GM21529 (cell line): ENCODE data around the gene CNTFR.
"Not testable (repeated sequence)": the region's sequence is repeated elsewhere in the genome, so short reads cannot be mapped to it uniquely, and the experiment has no call there.

Experiments used
- ATAC-seq: cut with Tn5 transposase; IDR thresholded peaks from one replicate; pipeline ENCODE4 v1.9.1; 2021; ENCODE audit not compliant: unreplicated experiment

CNTFR gene

DNA sequence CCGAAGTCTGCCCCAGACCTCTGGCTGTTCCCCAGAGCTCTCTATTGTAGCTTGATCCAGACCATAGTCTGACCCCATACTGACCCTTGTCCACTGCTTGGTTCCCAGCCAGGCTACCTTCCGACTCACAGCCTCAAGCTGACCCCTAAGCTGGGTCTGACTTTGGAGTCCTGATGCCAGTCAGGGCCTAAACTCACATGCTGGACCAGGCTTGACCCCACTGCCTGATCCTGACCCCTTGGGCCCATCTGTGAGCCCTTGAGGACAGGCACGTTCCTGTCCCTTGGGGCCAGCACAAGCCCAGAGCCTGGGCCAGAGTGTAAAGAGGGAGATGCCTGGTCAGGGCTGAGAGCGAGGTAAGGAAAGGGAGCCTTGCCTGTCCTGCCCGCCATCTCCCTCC, 34.0 kb downstream of the CNTFR start:
- ATAC-seq, result no peak

DNA sequence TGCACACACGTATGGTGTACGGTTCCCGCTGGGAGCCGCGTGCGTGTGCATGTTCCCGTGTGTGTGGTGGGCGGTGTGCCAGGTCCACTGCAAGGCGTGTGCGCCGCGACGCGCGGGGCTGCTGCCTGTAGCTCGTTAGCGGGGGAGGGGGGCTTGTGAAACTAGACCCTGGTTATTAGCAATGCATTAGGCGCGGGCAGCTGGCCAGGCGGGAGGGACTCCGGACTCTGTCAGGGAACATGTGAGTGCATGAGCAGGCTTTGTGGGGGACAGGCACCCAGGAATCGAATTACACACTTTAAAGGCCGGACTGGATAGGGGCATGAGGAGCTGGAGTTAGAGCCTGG, 34.5 kb downstream of the CNTFR start:
- no peak for ATAC-seq

DNA sequence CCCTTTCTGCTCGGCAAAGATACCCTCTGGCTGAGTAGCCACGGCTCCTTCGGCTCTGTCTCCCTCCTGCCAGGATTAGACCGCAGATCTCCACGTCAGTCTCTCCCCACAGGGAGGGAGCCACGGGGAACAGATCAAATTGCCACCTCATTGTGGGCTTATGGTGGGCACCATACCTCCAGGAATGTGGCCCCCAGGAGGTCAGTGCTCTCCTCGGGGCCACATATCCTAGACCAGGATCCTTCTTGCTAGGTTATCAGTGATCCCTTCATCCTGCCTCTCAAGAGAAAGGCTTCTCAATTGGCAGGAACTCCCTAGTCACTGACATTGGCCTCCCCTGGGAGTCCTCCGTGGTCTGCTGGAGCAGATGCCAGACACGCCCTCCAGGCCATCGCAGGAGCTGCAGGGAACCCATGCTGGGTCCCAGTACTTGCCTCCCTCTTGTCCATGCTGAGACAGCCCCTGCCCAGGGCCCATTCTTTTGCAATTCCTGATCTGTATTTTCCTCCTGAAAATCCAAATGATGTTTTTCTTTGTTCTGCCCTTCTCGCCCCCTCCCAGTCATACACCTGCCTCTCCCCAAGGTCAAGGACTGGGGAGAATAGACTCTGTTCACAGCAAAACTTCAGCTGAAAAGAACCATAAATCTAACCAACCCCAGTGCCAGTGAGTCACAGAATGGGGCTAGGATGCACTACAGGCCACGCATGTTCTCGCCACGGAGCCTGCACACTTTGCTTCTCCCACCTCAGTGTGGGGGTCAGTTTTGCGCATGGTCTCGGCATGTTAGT, 35.1 kb downstream of the CNTFR start:
- no peak for ATAC-seq

DNA sequence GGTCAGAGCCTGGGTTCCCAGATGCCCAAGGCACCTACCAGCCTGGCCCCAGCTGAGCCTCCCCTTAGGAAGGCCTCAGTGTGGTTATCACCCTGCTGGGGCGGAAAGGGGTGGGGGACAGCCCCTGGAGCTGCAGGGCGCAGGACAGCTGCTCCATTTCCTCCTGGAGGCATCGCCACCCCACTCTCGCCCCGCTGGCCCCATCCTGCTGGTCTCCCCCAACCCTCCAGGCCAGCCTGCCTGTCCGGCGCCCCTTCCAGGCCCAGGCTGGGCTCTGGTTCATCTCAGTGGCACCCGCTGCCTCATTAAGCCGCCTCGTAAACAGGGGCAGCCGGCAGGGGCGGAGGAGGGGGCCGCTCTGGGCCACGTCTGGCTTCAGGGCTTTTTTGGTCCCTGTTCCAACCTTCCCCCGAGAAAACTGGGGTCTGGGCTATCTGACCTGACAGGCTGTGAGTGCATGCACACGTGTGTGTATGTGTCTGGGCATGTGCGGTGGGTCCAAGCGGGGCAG, 36.0 kb downstream of the CNTFR start:
- ATAC-seq, result no peak

DNA sequence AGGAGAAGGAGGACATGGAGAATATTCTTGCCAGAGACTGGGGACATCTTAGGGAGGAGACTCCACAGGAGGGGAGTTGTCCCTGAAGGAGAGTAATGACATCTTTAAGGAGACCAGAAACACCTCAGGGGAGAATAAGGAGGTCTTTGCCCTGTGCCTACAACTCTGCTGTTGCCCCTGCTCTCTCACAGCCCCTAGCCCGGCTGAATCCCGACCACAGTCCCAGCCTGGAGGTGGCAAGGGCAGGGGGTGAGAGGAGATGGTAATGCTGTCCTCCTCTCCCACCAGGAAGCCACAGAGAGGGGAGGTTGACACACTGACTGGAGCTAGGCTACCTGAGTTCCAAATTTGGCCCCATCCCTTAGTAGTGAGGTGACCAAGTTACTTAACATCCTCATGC, 36.5 kb downstream of the CNTFR start:
- no peak for ATAC-seq

DNA sequence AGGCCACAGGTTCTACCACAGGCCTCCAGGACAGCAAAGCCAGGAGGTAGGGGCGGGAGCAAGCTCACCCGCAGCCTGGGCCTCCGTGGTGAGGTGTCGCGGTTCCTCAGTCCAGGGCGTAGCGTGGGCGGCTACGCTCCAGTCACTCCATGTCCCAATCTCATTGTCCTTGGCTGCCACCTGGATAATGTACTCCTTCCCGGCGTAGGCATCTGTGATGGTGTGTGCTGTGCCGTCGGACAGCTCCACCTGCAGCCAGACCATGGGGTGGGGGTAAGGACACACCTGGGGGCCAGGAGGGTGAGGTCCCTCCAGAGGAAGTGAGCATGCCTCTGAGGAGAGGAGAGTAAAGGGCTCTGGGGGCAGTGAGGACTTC, 36.9 kb downstream of the CNTFR start:
- no peak for ATAC-seq

DNA sequence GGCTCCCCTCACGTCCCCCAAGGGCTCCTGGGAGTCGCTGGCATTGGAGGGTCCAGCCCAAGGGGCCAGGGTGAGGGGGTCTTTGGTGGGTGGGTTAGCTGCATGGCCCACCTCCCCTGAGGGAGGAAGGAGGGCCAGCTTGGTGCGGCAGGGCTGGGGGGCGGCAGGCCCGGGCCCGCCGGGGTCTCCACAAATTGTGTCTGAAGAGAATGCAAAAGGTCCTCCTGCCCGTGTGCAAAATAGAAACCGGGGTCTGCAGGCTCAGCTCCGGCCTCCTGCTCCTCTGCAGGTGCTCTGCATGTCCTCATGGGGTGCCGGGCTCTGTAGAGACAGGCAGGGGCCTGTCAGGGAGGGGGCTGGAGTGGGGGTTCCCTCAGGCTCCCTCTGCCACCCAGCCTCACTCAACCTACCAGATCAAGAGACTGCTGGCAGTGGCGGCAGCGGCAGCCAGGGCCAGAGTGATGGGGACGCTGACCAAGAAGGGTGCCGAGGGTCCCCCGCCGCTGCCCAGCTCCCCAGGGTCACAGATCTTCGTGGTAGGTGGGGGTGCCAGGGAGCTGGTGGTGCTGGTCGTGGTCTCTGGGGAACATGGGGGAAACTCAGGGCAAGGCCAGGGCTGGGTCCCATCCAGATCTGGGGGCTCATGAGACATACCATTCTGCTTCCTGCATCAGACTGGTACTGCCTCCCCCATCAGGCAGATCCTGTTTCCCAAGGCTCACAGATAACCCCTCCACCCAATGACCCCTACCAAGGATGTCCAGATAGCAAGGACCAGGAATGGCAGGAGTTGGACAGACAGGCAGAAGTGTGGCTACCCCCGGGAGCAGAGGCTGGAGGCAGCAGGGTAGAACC, 37.5 kb downstream of the CNTFR start:
- no peak for ATAC-seq

DNA sequence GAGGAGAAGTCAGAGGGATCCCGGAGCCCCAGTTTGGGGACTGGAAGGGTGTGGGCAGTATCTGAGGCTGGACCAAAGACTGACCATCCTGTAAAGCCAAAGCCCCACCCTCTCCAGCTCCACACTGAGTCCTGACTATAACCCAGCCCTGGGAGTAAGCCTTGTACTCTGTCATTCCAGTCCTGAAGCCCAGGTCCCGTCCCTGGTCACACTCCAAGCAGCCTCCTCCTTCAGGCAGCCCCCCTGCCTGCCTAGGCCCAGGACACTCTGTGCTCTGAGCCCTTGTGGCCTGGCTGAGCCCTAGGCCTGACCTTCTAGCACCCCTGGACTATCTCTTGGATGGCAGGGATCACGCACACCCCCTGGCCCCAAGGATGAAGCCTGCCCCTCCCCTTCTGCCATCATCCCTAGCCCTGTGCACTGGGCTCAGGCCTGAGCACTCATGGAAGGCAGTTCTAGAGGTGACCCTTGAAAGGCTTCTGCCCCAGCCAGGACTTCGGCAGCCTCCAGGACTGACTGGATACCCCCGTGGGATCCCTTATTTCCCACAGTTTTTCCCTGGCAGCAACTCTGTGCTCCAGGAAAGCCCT, 38.7 kb downstream of the CNTFR start:
- no peak for ATAC-seq

DNA sequence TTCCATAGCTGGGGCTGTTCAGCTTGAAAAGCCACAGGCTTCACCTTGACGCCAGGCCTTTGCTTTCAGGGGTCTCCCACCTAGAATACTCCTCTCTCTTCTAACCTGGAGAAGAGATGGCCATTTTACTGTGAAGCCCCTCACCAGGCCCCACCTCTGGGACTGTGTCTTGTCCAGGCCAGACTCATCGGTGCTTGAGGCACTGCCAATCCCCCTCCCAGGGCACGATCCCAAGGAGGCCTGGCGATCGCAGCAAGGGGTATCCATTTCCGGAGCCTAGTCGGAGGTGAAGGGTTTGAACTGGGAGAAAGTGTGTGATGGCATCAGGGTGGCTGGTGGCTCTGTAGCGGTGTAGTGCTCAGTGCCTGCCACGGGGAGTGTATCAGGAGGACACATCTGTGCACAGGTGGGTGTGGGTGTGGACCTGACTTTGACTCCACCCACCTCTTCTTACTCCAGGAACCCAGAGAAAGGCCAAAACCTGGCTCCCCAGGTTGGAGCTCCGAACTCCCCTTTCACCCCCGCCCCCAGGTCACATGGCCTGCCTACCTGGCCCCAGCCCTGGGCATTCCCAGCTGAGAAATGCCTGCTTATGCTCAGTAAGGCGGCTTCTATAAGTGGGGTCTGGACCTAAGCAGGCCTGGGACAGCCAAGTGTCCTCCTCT, 39.4 kb downstream of the CNTFR start:
- ATAC-seq, result no peak

DNA sequence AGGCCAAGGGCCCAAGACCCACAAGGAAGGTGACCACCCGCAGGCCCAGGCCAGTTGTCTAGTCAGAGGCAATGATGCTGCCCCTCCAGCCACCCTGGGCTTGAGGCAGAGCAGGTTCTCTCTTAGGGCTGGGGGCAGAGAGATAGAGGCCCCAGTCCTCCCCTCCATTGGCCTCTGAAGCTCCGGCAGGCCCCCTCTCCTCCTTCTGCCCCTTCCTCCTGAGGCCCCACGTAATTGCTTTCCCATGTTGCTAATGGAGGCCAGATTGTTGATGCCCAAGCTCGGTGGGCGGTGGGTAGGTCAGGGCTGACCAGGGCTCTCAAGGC, 40.2 kb downstream of the CNTFR start:
- no peak for ATAC-seq

DNA sequence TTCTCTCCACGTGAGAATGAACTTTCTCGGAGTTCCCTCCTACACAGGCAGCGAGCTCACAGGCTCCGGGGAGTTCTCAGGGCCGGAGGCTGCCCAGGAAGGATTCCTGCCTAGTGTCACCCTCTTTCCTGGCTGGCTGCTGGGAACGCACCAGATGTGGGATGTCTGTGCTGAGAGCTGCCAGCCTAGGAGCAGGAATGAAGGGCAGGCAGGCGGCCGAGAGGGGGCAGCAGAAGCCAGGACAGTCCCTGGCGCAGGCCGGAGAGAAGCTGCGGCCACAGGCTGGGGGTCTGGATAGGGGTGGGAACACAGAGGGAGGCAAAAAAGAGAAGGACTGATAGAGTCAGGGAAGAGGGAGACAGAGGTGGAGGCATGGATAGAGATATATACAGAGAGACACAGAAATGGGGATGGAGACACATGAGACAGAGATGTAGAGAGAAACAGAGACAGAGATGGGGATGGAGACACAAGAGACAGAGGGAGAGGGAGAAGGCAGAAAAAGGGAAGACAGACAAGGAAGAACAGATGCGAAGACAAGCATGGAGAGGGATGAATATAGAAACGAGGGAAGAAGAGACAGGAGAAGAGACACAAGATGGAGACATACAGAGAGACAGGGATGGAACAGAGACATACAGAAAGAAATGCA, 41.4 kb downstream of the CNTFR start:
- no peak for ATAC-seq

DNA sequence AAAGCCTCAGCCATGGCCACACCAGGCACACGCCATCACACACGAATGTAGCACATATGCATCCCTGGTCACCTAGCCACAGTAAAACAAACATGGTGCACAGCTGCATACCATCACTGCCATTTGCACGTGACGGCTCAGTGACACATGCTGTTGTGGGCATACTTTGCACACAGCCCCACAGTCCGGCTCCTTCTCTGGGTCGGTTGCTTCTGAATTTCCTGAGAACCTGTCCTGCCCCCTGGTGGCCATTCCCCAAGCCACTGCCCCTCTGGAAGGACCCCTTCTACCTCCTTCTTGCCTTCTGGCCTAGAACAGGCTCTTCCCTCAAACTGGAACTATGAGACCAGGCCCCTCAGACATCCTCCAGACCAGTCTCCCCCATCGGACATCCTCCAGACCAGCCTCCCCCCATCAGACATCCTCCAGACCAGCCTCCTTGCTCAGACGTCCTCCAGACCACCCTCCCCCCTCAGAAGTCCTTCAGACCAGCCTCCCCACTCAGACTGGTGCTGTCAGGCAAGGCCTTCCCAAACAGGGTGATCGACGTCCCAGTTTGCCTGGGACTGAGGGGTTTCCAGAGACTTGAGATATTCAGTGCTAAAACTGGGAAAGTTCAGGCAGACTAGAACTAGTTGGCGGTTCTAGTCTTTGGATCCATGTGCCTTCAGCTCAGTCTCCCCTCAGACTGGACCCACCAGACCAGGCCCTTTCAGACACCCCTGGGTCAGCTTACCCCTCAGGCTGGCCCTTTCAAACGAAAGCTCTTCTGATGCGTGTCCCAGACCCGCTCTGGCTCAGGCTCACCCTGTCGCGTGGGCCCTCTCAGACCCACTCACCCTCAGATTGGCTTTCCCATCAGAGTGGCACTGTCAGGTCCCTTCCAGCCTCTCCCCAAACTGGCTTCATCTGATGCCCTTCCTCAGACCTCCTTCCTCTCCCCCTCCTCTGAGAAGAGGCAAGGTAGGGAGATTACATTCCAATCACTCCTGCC, 42.4 kb downstream of the CNTFR start:
- no peak for ATAC-seq

DNA sequence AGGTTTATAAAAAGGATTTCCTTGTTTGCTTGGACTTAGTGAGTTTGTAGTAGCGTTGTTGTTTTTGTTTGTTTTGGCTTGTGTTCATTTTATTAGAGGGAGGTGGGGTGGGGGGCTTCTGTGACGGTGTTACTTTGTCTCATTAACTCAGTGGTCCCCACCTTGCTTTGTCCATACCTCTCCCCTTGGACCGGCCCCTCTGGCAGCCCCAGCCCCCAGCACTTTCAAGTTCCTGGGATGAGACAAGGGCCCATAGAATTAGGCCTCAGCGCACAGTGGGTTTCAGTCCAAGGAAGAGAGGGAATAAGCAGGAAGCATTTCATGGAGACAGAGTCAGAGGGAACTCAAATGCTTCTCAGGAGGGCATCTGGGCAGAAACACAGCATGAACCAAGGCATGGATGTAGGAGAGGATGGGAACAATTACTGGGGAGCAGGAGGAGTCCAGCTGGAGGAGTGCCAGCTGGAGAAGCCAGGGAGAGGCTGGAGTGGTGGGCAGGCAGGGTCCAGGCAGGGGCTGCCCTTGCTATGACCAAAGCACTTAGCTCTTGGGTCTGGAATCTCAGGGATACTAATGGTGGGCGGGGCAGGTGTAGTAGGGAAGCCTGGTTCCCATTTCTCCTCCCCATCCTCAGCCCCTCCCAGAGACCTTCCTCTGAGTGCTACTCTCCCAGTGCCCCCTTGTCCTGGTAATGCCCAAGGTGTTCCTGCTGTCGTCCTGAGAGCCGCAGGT, 43.3 kb downstream of the CNTFR start:
- ATAC-seq, result no peak

DNA sequence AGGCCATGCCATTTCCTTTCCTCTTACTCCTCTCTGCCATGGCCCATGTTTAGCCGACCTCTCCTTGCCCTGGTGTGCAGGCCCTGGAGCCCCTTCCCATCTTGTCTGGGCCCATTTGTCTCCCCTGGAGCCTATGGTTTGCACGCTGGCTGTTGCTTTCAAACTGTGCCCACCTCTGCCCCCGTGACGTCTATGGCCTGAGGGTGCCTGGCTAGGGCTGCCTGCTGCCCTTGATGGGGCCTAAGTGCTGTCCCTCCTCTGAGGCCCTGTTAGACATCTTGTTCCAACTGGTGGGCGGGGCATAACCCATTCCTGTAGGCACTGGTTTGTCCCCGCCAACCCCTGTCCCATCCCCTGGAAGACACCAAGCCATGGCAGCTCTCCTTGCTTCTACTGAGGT, 44.0 kb downstream of the CNTFR start:
- ATAC-seq, result no peak

DNA sequence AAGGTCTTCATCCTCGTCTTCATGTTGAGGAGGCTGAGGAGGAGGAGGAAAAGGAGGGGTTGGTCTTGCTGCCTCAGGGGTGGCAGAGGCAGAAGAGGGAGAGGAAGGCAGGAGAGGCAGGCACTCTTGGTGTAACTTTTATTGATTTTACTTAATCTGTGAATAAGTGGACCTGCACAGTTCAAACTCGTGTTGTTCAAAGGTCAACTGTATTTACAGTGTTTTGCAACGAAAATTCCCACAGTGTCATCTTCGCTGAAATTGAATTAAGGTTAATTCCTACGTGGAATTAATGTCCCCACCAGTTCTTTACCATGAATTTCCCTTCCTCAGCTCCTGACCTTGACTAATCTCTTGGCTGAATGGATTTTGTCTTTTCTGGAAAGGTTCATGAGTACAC, 45.5 kb downstream of the CNTFR start:
- ATAC-seq, result no peak

DNA sequence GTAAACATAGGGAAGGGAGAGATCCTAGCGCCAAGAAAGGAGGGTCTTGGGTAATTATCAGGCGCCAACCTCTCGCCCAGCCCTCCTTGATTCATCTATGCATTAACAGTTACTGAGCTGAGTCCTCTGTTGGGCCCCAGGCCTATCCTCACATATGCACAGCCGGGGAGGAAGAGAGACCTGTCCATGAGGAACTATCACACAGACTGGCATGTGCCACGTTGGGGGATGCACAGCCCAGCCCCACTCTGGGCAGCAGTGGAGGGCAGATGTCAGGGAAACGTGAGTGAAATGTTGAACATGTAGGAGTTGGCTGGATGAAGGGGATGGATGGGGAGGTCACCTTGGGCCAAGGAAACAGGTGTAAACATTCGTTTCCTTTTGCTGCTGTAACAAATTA, 48.0 kb downstream of the CNTFR start:
- ATAC-seq, result no peak

DNA sequence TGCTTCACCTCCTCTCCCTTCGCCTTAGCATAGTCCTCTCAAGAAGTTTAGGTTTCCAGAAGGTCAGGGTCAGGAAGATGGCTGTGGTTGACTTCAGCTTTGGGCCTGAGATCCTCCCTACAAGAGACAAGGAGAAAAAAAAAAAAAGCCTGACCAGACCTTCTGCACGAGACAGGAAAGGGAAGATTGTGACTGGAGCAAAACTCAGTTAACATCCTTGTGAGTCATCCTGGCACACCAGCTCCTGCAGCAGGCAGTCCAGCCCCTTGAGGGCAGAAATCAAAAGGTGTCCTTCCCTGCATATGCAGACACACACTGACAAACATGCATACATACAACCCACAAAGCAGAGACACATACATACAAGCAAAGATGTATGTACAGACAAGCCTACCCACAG, 48.7 kb downstream of the CNTFR start:
- no peak for ATAC-seq

DNA sequence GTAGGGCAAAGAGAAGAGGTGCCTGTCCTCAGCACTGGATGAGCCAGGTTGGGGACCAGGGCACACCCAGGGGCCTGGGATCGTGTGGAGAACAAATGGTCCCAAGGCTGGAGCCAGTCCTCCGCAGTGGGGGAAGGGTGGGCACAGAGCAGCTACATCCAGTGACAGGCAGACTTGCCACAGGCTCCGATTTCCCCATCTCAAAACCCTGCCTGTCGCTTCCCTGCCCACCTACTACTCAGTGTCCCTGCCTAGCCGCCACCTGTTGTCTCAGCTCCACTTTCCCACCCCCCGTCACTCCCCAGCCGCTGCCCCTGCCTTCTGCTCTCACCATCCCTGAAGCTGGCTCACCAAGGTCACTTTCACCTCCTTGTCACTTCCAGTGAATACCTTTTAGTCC, 52.8 kb downstream of the CNTFR start:
- no peak for ATAC-seq

DNA sequence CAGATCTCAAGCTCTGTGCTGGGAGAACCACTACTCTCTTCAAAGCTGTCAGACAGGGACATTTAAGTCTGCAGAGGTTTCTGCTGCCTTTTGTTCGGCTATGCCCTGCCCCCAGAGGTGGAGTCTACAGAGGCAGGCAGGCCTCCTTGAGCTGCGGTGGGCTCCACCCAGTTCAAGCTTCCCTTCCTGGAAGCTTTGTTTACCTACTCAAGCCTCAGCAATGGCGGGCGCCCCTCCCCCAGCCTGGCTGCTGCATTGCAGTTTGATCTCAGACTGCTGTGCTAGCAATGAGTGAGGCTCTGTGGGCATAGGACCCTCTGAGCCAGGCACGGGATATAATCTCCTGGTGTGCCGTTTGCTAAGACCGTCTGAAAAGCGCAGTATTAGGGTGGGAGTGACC, 57.5 kb downstream of the CNTFR start:
- ATAC-seq, result not testable (repeated sequence)
